KMS-11 (cell line): ENCODE results near the gene KLHL18.

Source experiments
- H2AFZ ChIP-seq: fragments of 200-600 bp; sonication (generic); 2 replicates; pipeline ENCODE4 v1.6.1; 2016; ENCODE audit warnings: antibody characterized with exemption, mixed run types, low read depth
- H3K27ac ChIP-seq: fragments of 200-600 bp; sonication (generic); 2 replicates; pipeline ENCODE4 v1.6.1; 2016; ENCODE audit warnings: mild to moderate bottlenecking, mixed run types
- H3K27me3 ChIP-seq: fragments of 200-600 bp; sonication (generic); 2 replicates; pipeline ENCODE4 v1.6.1; 2017; ENCODE audit warnings: mild to moderate bottlenecking, low read depth, mixed run types, moderate library complexity; ENCODE audit not compliant: insufficient read depth
- H3K36me3 ChIP-seq: fragments of 200-600 bp; sonication (generic); 2 replicates; pipeline ENCODE4 v1.6.1; 2017; ENCODE audit warnings: mild to moderate bottlenecking, mixed run types; ENCODE audit not compliant: insufficient read depth
- H3K4me1 ChIP-seq: fragments of 200-600 bp; sonication (generic); 2 replicates; pipeline ENCODE4 v1.6.1; 2016; ENCODE audit warnings: mild to moderate bottlenecking, low read depth, mixed run types; ENCODE audit not compliant: poor library complexity, severe bottlenecking
- H3K4me2 ChIP-seq: fragments of 200-600 bp; sonication (generic); 2 replicates; pipeline ENCODE4 v1.7.0; 2016; ENCODE audit warnings: mild to moderate bottlenecking, mixed run types
- H3K4me3 ChIP-seq: fragments of 200-600 bp; sonication (generic); IDR thresholded peaks from 2 replicates; pipeline ENCODE4 v1.6.1; 2017; ENCODE audit warnings: low read depth, low read length, mixed read lengths; ENCODE audit not compliant: insufficient read depth
- H3K79me2 ChIP-seq: fragments of 200-600 bp; sonication (generic); 2 replicates; pipeline ENCODE4 v1.6.1; 2016; ENCODE audit warnings: low read depth, mixed run types; ENCODE audit not compliant: insufficient read depth
- H3K9ac ChIP-seq: fragments of 200-600 bp; sonication (generic); 2 replicates; pipeline ENCODE4 v1.6.1; 2016; ENCODE audit warnings: mild to moderate bottlenecking, mixed run types
- H4K20me1 ChIP-seq: fragments of 200-600 bp; sonication (generic); 2 replicates; pipeline ENCODE4 v1.6.1; 2016; ENCODE audit warnings: mild to moderate bottlenecking, mixed run types; ENCODE audit not compliant: insufficient read depth
- TF ChIP-seq, protein P1 (sequence below): fragments of 200-600 bp; sonication (generic); conservative IDR thresholded peaks from 2 replicates; pipeline ENCODE4 v1.6.1; 2017; ENCODE audit warnings: low read depth, mild to moderate bottlenecking, antibody characterized with exemption, low read length, moderate library complexity, mixed read lengths

KLHL18 gene

DNA sequence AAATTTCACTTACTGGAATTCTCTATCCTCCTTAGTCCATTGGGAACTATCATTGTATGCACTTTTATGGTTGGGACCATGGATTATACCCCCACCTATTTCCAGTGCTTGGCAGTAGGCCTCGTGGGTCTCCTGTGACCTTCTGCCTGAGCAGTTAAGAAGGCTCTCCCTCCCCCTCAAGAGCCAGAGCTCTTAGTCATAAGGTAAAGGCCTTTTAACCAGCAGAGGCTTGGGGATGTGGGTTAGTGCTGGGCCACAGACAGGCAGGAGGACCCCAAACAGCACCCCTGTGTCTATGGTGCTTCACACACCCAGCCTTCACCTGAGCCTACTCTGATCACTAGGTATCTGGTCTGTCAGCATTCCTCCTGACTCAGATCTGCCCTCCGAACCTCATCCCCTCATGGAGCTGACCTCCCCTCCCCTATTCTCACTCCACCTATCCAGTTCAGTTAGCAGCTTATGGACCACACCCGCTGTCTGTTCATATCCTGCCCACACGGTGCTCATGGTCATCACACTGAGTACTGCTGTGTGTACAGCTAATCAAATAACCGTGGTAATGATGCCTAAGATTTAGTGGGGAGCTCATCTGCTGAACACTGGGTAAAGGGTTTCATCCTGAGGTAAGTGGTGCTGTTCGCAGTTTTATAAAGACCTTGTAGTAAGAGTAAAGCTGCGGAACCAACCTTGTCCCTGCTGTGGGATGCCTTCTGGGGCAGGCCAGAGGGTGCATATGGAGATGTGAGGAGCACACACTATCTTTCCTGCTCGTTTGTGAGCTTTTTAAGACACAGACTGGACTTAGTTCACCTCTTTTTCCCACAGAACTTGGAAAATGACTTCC lies 40.9 kb downstream of the KLHL18 start:
- TF ChIP-seq, protein P1, sequence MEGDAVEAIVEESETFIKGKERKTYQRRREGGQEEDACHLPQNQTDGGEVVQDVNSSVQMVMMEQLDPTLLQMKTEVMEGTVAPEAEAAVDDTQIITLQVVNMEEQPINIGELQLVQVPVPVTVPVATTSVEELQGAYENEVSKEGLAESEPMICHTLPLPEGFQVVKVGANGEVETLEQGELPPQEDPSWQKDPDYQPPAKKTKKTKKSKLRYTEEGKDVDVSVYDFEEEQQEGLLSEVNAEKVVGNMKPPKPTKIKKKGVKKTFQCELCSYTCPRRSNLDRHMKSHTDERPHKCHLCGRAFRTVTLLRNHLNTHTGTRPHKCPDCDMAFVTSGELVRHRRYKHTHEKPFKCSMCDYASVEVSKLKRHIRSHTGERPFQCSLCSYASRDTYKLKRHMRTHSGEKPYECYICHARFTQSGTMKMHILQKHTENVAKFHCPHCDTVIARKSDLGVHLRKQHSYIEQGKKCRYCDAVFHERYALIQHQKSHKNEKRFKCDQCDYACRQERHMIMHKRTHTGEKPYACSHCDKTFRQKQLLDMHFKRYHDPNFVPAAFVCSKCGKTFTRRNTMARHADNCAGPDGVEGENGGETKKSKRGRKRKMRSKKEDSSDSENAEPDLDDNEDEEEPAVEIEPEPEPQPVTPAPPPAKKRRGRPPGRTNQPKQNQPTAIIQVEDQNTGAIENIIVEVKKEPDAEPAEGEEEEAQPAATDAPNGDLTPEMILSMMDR = no peak
- H3K4me2 ChIP-seq = no peak overlapping the region
- no peaks in the 10 kb centered on the region for H3K27me3 ChIP-seq
- H3K27ac ChIP-seq = no peak overlapping the region
- H2AFZ ChIP-seq = no peak overlapping the region
- H3K9ac ChIP-seq = no peak overlapping the region
- no peak overlapping the region for H3K4me3 ChIP-seq
- no peaks in the 10 kb centered on the region for H3K79me2 ChIP-seq
- no peaks in the 10 kb centered on the region for H3K36me3 ChIP-seq
- H4K20me1 ChIP-seq = no peaks in the 10 kb centered on the region
- H3K4me1 ChIP-seq = no peaks in the 10 kb centered on the region

DNA sequence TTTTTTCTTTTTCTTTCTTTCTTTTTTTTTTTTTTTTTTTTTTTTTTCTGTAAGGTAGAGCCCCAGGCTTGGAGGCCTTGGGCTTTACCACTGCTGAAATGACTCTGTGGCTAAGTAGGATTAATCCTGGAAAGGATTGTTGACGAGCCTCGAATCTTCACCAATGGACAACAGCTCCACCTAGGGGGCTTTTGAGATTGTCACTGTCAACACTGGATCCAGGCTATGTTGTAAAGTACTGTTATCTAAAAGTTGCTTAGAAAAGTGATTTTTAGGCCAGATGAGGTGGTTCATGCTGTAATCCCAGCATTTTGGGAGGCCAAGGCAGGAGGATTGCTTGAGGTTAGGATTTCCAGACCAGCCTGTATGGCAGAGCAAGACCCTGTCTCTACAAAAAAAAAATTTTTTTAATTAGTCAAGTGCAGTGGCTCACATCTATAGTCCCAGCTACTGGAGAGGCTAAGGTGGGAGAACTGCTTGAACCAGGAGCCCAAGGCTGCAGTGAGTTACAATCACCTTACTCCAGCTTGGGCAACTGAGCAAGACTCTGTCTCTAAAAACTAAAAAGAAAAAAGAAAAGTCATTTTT lies 41.6 kb downstream of the KLHL18 start:
- H2AFZ ChIP-seq = no peak overlapping the region
- no peaks in the 10 kb centered on the region for H3K36me3 ChIP-seq
- no peak overlapping the region for H3K4me2 ChIP-seq
- H4K20me1 ChIP-seq = no peaks in the 10 kb centered on the region
- H3K27me3 ChIP-seq = no peaks in the 10 kb centered on the region
- H3K27ac ChIP-seq = no peak overlapping the region
- no peak overlapping the region for H3K9ac ChIP-seq
- H3K79me2 ChIP-seq = no peaks in the 10 kb centered on the region
- TF ChIP-seq, protein P1 = peak; percentile 66
- no peaks in the 10 kb centered on the region for H3K4me1 ChIP-seq
- H3K4me3 ChIP-seq = no peak overlapping the region

DNA sequence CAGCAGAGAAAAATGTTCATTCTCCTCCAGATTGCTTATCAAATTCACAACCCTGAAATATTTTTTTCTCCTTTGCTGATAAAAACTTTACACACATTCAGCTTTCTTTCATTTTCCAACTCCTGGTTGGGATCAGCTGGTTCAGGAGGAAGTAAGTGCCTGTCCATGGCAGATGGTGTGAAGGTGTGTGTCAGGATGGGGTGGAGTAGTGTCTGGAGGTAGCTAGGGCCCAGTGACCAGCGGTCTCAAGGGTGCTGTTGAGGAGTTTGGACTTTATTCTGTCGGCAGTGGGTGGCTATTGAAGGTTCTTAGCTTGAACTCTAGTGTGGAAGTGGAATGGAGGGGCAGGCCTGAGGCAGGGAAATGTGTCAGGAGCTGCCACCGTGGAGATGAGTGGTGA lies 51.2 kb downstream of the KLHL18 start:
- no peaks in the 10 kb centered on the region for H3K36me3 ChIP-seq

DNA sequence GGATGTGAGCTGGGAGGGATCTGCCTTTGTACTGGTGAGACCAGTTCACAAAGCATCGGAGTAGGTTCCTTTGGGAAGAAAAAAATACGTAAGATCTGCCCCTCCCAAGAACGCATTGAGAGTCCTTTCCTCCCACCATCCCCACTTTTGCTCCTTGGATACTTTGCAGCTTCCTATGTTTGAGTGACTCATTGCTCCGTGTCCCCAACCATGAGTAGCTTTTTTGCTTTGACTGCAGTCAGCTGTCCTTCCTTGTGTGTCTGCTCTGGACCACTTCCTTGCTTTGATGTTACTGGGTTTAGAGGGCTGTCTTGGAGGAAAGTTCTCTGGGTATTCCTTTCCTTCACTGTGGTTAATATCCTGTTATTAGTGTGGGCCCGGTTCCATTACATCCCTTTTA lies 54.9 kb downstream of the KLHL18 start:
- H3K4me2 ChIP-seq = no peak overlapping the region
- no peak overlapping the region for H3K4me3 ChIP-seq
- H4K20me1 ChIP-seq = no peaks in the 10 kb centered on the region
- H3K79me2 ChIP-seq = no peaks in the 10 kb centered on the region
- no peak overlapping the region for H3K27ac ChIP-seq
- no peaks in the 10 kb centered on the region for H3K27me3 ChIP-seq
- peaks cover 6% of the 10 kb centered on the region for H3K4me1 ChIP-seq
- H3K36me3 ChIP-seq = no peaks in the 10 kb centered on the region
- no peak overlapping the region for H2AFZ ChIP-seq
- no peak overlapping the region for H3K9ac ChIP-seq
- TF ChIP-seq, protein P1 = no peak

More for the DNA sequence above, 51.2 kb downstream of the KLHL18 start:
- Histone ChIP-seq H4K20me1 (no peaks in the 10 kb centered on the region), H3K4me2 (no peak overlapping the region), H3K4me1 (peaks cover 6% of the 10 kb centered on the region), H3K27ac (no peak overlapping the region), H3K79me2 (no peaks in the 10 kb centered on the region), H3K27me3 (no peaks in the 10 kb centered on the region), H3K9ac (no peak overlapping the region), H3K4me3 (no peak overlapping the region), H2AFZ (no peak overlapping the region)
- TF ChIP-seq, protein P1 = no peak
